Measurements from ENCODE around the gene SIGLEC12. TPM values are rescaled to one million over a fixed set of nuclear protein-coding genes. Genes with fewer than 3 reads are reported as not detected.
A peak's percentile ranks its signal among the peaks of the same experiment; 100 is the strongest.

Gene SIGLEC12
- total and polyA plus RNA-seq, 9 of the 15 experiments (the other 6 are each of a cell fraction or from before 2014, with no cell fraction given): 0.08 to 1.3 (median 0.54) TPM

- no peak for TF ChIP-seq CAMTA2 (CRISPR knock-in tag; conservative IDR thresholded peaks at IDR 0.05)
- no peak for TF ChIP-seq BCL6 (CRISPR knock-in tag; IDR thresholded peaks at IDR 0.05)
- no peak for TF ChIP-seq XRCC5 (IDR thresholded peaks at IDR 0.05; ENCODE audit: low read depth, low read length)
- TF ChIP-seq SMARCE1 (IDR thresholded peaks at IDR 0.05): peak; percentile 73
- TF ChIP-seq ZBTB26 (CRISPR knock-in tag; IDR thresholded peaks at IDR 0.05): peak; percentile 79; the same call in 1 of the 2 replicates
- no peak for TF ChIP-seq SMARCB1 (IDR thresholded peaks at IDR 0.05; ENCODE audit: insufficient read length, low read depth)
- TF ChIP-seq ZKSCAN8 (CRISPR knock-in tag; IDR thresholded peaks at IDR 0.05): no peak
- TF ChIP-seq, protein P1, sequence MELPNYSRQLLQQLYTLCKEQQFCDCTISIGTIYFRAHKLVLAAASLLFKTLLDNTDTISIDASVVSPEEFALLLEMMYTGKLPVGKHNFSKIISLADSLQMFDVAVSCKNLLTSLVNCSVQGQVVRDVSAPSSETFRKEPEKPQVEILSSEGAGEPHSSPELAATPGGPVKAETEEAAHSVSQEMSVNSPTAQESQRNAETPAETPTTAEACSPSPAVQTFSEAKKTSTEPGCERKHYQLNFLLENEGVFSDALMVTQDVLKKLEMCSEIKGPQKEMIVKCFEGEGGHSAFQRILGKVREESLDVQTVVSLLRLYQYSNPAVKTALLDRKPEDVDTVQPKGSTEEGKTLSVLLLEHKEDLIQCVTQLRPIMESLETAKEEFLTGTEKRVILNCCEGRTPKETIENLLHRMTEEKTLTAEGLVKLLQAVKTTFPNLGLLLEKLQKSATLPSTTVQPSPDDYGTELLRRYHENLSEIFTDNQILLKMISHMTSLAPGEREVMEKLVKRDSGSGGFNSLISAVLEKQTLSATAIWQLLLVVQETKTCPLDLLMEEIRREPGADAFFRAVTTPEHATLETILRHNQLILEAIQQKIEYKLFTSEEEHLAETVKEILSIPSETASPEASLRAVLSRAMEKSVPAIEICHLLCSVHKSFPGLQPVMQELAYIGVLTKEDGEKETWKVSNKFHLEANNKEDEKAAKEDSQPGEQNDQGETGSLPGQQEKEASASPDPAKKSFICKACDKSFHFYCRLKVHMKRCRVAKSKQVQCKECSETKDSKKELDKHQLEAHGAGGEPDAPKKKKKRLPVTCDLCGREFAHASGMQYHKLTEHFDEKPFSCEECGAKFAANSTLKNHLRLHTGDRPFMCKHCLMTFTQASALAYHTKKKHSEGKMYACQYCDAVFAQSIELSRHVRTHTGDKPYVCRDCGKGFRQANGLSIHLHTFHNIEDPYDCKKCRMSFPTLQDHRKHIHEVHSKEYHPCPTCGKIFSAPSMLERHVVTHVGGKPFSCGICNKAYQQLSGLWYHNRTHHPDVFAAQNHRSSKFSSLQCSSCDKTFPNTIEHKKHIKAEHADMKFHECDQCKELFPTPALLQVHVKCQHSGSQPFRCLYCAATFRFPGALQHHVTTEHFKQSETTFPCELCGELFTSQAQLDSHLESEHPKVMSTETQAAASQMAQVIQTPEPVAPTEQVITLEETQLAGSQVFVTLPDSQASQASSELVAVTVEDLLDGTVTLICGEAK (IDR thresholded peaks at IDR 0.05): peak; percentile 90
- TF ChIP-seq, protein P1 (CRISPR knock-in tag; IDR thresholded peaks at IDR 0.05): no peak
- TF ChIP-seq ZBTB49 (CRISPR knock-in tag; IDR thresholded peaks at IDR 0.05; ENCODE audit: borderline replicate concordance): no peak
- TF ChIP-seq ZBTB12 (CRISPR knock-in tag; IDR thresholded peaks at IDR 0.05): no peak
- TF ChIP-seq ZC3H8 (IDR thresholded peaks at IDR 0.05): no peak
Observed at GRCh38 chr19:51467864-51468544, 33.6 kb downstream of the SIGLEC12 start (continued).

Data from K562 (cell line).